DND-41 (cell line): ENCODE measurements around the gene ACTG1.

Source experiments
- CTCF ChIP-seq: IDR thresholded peaks from 2 replicates; pipeline ENCODE4 v1.5.1; 2012; ENCODE audit warnings: borderline replicate concordance, low read length, moderate library complexity, mild to moderate bottlenecking; ENCODE audit not compliant: poor library complexity, severe bottlenecking; ENCODE audit errors: extremely low read depth
- EZH2 ChIP-seq: IDR thresholded peaks from 3 replicates; pipeline ENCODE4 v1.6.1; 2012; ENCODE audit warnings: borderline replicate concordance, low read depth, mild to moderate bottlenecking, moderate library complexity, low read length, inconsistent platforms; ENCODE audit not compliant: severe bottlenecking

GRCh38 chr17:81529437-81529803, 16.8 kb upstream of the ACTG1 start:
- TF ChIP-seq CTCF (no peak), EZH2 (no peak)
